ENCODE results near the gene MTHFD2L. TPM values are rescaled to one million over a fixed set of nuclear protein-coding genes. Genes with fewer than 3 reads are reported as not detected.

The MTHFD2L gene
- total RNA-seq, 1 donor from 2014 or later: 37.6 TPM

- no peak for DNase-seq (ENCODE audit: low spot score)
These were observed 25.0 kb upstream of the MTHFD2L start for GRCh38 chr4:74132944-74133343.

GRCh38 chr4:74133786-74134499 lies 24.0 kb upstream of the MTHFD2L start:
- peak; percentile 83 for DNase-seq (ENCODE audit: low spot score)

- DNase-seq (ENCODE audit: low spot score): no peak
These were observed 23.4 kb upstream of the MTHFD2L start for GRCh38 chr4:74134500-74134852.

GRCh38 chr4:74146581-74147129 lies 11.3 kb upstream of the MTHFD2L start:
- DNase-seq (ENCODE audit: low spot score): no peak

- DNase-seq (ENCODE audit: low spot score): no peak
These were observed 9.7 kb upstream of the MTHFD2L start for GRCh38 chr4:74148205-74148604.

- peak; percentile 58 for DNase-seq (ENCODE audit: low spot score)
These were observed 5.1 kb upstream of the MTHFD2L start for GRCh38 chr4:74152836-74153235.

GRCh38 chr4:74156521-74156920 lies 1.4 kb upstream of the MTHFD2L start:
- no peak for DNase-seq (ENCODE audit: low spot score)

GRCh38 chr4:74157154-74157553 lies 764 bp upstream of the MTHFD2L start:
- no peak for DNase-seq (ENCODE audit: low spot score)

- peak; percentile 11 for DNase-seq (ENCODE audit: low spot score)
These were observed 686 bp downstream of the MTHFD2L start for GRCh38 chr4:74158466-74159142.

- DNase-seq (ENCODE audit: low spot score): no peak
These were observed 1.3 kb downstream of the MTHFD2L start for GRCh38 chr4:74159143-74159709.

- DNase-seq (ENCODE audit: low spot score): no peak
These were observed 3.9 kb downstream of the MTHFD2L start for GRCh38 chr4:74161666-74162450.

GRCh38 chr4:74166135-74166534 lies 8.2 kb downstream of the MTHFD2L start:
- no peak for DNase-seq (ENCODE audit: low spot score)

- DNase-seq (ENCODE audit: low spot score): no peak
These were observed 8.9 kb downstream of the MTHFD2L start for GRCh38 chr4:74166818-74167217.

- no peak for DNase-seq (ENCODE audit: low spot score)
These were observed 9.7 kb downstream of the MTHFD2L start for GRCh38 chr4:74167585-74167984.

- DNase-seq (ENCODE audit: low spot score): no peak
These were observed 10.9 kb downstream of the MTHFD2L start for GRCh38 chr4:74168841-74169240.

GRCh38 chr4:74173321-74173720 lies 15.4 kb downstream of the MTHFD2L start:
- DNase-seq (ENCODE audit: low spot score): no peak

GRCh38 chr4:74174421-74174820 lies 16.5 kb downstream of the MTHFD2L start:
- DNase-seq (ENCODE audit: low spot score): no peak

GRCh38 chr4:74174941-74175340 lies 17.0 kb downstream of the MTHFD2L start:
- DNase-seq (ENCODE audit: low spot score): no peak

- no peak for DNase-seq (ENCODE audit: low spot score)
These were observed 17.5 kb downstream of the MTHFD2L start for GRCh38 chr4:74175379-74175778.

GRCh38 chr4:74178798-74179197 lies 20.9 kb downstream of the MTHFD2L start:
- DNase-seq (ENCODE audit: low spot score): no peak

GRCh38 chr4:74181219-74181618 lies 23.3 kb downstream of the MTHFD2L start:
- DNase-seq (ENCODE audit: low spot score): no peak

- DNase-seq (ENCODE audit: low spot score): no peak
These were observed 31.0 kb downstream of the MTHFD2L start for GRCh38 chr4:74188912-74189311.

All from umbilical cord (tissue), 2 donors.